NB4 (cell line): ENCODE results near the gene DCX.

Experiments
- DNase-seq: peaks from one replicate; pipeline ENCODE4 v3.0.0; 2010; ENCODE audit warnings: low read depth
- H3K4me3 ChIP-seq: one replicate; pipeline ENCODE4 v1.5.1; 2011; ENCODE audit warnings: mild to moderate bottlenecking, low read depth, low read length, moderate library complexity
- CTCF ChIP-seq: IDR thresholded peaks from one replicate; pipeline ENCODE4 v1.5.1; 2012; ENCODE audit warnings: low read depth, low read length
- MAX ChIP-seq: IDR thresholded peaks from 2 replicates; pipeline ENCODE4 v1.6.1; 2011; ENCODE audit warnings: low read depth, low read length
- MYC ChIP-seq: IDR thresholded peaks from 2 replicates; pipeline ENCODE4 v1.6.1; 2011; ENCODE audit warnings: low read depth, low read length
- POLR2A ChIP-seq: IDR thresholded peaks from 2 replicates; pipeline ENCODE4 v1.6.1; 2011; ENCODE audit warnings: mild to moderate bottlenecking; ENCODE audit not compliant: insufficient read length; ENCODE audit errors: extremely low read depth

DCX gene

DNA sequence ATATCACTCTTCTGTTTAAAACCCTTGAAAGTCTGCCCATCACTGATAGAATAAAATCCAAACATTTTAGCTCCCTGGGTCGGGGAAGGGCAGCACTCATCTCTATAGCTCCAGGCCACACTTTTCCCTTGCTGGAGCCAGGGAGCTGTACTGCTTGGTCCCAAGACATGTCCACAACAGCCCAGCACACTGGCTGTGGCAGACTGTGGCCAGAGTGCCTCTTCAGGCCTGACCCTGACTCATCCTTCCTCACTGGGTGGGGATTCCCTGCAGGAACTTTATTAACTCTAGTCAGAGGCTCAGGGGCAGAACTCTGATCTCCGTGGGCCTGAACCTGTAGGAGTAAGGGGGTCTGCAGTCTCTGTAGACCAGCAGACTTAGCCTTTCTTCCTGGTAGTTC lies 71.9 kb downstream of the DCX start:
- H3K4me3 ChIP-seq: no peak overlapping the region
- no peak for DNase-seq
- TF ChIP-seq MAX: no peak
- no peak for TF ChIP-seq MYC
- no peak for TF ChIP-seq CTCF
- TF ChIP-seq POLR2A: no peak

- no peak overlapping the region for H3K4me3 ChIP-seq
- DNase-seq: no peak
- no peak for TF ChIP-seq CTCF
- TF ChIP-seq MAX: no peak
- TF ChIP-seq POLR2A: no peak
- no peak for TF ChIP-seq MYC
Measured at GRCh38 chrX:111339212-111339611, 72.8 kb downstream of the DCX start.

DNA sequence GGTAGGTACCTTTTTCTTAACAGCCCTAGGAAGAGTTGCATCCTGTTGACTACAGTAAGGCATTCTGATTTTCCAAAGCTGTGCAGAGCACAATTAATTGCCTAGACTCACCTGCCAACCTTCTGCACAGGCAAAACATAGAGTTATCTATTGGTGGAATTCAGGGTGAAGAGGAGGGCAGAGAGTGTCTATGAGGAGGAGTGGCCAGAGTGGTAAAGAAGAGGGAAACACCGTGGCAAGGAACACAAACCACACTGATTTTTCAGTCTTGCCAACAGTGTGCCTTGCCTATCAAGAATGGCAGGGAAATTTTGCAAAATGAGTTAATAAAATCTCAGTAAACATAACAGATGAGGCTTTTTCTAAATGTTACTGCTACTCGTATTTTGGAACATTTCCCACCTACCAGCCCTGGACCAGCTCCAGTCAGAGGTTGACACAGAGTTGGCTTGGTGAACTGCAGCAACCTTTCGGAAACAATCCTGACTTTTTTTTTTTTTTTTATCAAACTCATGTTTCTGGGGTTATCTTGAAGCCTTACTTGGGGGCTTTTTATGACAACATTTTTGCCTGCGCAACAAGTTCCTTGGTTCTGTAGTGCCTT lies 73.8 kb downstream of the DCX start:
- no peak for TF ChIP-seq CTCF
- TF ChIP-seq MYC: no peak
- TF ChIP-seq MAX: no peak
- no peak for TF ChIP-seq POLR2A
- DNase-seq: no peak

DNA sequence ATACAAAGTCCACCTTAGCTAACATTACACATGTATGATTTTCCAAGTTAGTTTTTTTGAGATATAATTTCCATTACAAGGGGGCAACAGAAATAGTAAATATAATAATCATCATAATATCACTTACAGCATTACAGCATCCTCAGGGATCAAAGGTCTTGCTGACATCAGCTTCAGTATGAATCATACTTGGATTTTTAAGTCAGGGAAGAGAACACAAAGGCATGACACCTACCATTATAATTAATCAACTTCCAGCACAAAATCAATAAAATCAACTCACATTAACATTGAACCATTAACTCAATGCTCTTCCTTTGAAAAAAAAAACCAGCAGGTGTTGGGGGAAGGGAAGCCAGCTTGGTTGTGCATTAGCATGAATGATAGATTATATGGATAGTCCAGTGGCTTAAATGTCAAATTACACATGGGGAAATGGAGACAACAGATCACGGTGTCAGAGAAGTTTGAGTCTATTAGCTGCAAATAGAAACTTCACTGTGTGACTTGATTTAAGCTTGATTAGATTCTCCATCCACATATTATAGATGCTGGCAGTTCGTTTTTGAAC lies 74.8 kb downstream of the DCX start:
- TF ChIP-seq MAX (no peak), MYC (no peak), POLR2A (no peak), CTCF (no peak)
- no peak overlapping the region for H3K4me3 ChIP-seq

More for the DNA sequence above, 73.8 kb downstream of the DCX start:
- no peak overlapping the region for H3K4me3 ChIP-seq

GRCh38 chrX:111336141-111336540 lies 75.9 kb downstream of the DCX start:
- TF ChIP-seq POLR2A (no peak), MYC (no peak), MAX (no peak), CTCF (no peak)
- H3K4me3 ChIP-seq: no peak overlapping the region
- DNase-seq: no peak

More for the DNA sequence above, 74.8 kb downstream of the DCX start:
- no peak for DNase-seq
